ENCODE results near the gene OGG1. TPM values are rescaled to one million over a fixed set of nuclear protein-coding genes. Genes with fewer than 3 reads are reported as not detected.

Gene OGG1
- total RNA-seq, 1 donor from 2014 or later: 9.2 TPM

GRCh38 chr3:9746330-9746729, 3.4 kb upstream of the OGG1 start:
- DNase-seq: no peak
- no peak overlapping the region for H3K27ac ChIP-seq (replicated peaks)
- H3K4me1 ChIP-seq: peaks cover 21% of the 10 kb centered on the region
- TF ChIP-seq CTCF (IDR thresholded peaks at IDR 0.05; ENCODE audit: borderline replicate concordance): no peak
- H3K9me3 ChIP-seq (replicated peaks): no peaks in the 10 kb centered on the region
- peaks cover 74% of the 10 kb centered on the region for H3K36me3 ChIP-seq
- H3K4me3 ChIP-seq: no peak overlapping the region
- H3K27me3 ChIP-seq (ENCODE audit: low read depth): no peaks in the 10 kb centered on the region
- intact Hi-C loops (cut with micrococcal nuclease): no loop called here

- no peak for DNase-seq
- Histone ChIP-seq H3K4me3 (no peak overlapping the region), H3K36me3 (peaks cover 74% of the 10 kb centered on the region), H3K27ac (replicated peaks) (no peak overlapping the region), H3K4me1 (peaks cover 26% of the 10 kb centered on the region), H3K27me3 (ENCODE audit: low read depth) (no peaks in the 10 kb centered on the region), H3K9me3 (replicated peaks) (no peaks in the 10 kb centered on the region)
- TF ChIP-seq CTCF (IDR thresholded peaks at IDR 0.05; ENCODE audit: borderline replicate concordance): no peak
- intact Hi-C loops (cut with micrococcal nuclease): no loop called here
Observed at GRCh38 chr3:9747267-9747666, 2.5 kb upstream of the OGG1 start.

GRCh38 chr3:9748031-9748430, 1.7 kb upstream of the OGG1 start:
- H3K9me3 ChIP-seq (replicated peaks): no peaks in the 10 kb centered on the region
- no peak overlapping the region for H3K4me3 ChIP-seq
- H3K4me1 ChIP-seq: peaks cover 26% of the 10 kb centered on the region
- intact Hi-C loops (cut with micrococcal nuclease): no loop called here
- peaks cover 74% of the 10 kb centered on the region for H3K36me3 ChIP-seq
- TF ChIP-seq CTCF (IDR thresholded peaks at IDR 0.05; ENCODE audit: borderline replicate concordance): no peak
- DNase-seq: no peak
- no peaks in the 10 kb centered on the region for H3K27me3 ChIP-seq (ENCODE audit: low read depth)
- no peak overlapping the region for H3K27ac ChIP-seq (replicated peaks)

GRCh38 chr3:9749296-9749644, 482 bp upstream of the OGG1 start:
- peaks cover 72% of the 10 kb centered on the region for H3K36me3 ChIP-seq
- intact Hi-C loops (cut with micrococcal nuclease): no loop called here
- H3K27ac ChIP-seq (replicated peaks): peak overlapping the region; percentile 94
- H3K27me3 ChIP-seq (ENCODE audit: low read depth): no peaks in the 10 kb centered on the region
- no peaks in the 10 kb centered on the region for H3K9me3 ChIP-seq (replicated peaks)
- TF ChIP-seq CTCF (IDR thresholded peaks at IDR 0.05; ENCODE audit: borderline replicate concordance): no peak
- no peak for DNase-seq
- peak overlapping the region; percentile 82 for H3K4me3 ChIP-seq
- H3K4me1 ChIP-seq: peaks cover 28% of the 10 kb centered on the region

- H3K27ac ChIP-seq (replicated peaks): peak overlapping the region; percentile 94
- peak overlapping the region; percentile 82 for H3K4me3 ChIP-seq
- intact Hi-C loops (cut with micrococcal nuclease): no loop called here
- H3K4me1 ChIP-seq: peaks cover 42% of the 10 kb centered on the region
- TF ChIP-seq CTCF (IDR thresholded peaks at IDR 0.05; ENCODE audit: borderline replicate concordance): no peak
- H3K27me3 ChIP-seq (ENCODE audit: low read depth): no peaks in the 10 kb centered on the region
- peaks cover 66% of the 10 kb centered on the region for H3K36me3 ChIP-seq
- H3K9me3 ChIP-seq (replicated peaks): no peaks in the 10 kb centered on the region
- no peak for DNase-seq
Observed at GRCh38 chr3:9750556-9751411, 1.0 kb downstream of the OGG1 start.
